ENCODE results near the gene PRM3.

Gene PRM3

GRCh38 chr16:11280616-11281522, 7.4 kb upstream of the PRM3 start, which contains the start of gene PRM1:
Gene PRM1, minus strand, starts transcription at chr16:11281330. Its CDS starts 92 bp downstream, at chr16:11281238.
- no peak for DNase-seq

GRCh38 chr16:11278681-11279628, 5.5 kb upstream of the PRM3 start:
- DNase-seq: no peak

- DNase-seq: no peak
Measured at GRCh38 chr16:11277607-11278337, 4.3 kb upstream of the PRM3 start.

- DNase-seq: no peak
Measured at GRCh38 chr16:11276896-11277593, 3.6 kb upstream of the PRM3 start.

- no peak for DNase-seq
Measured at GRCh38 chr16:11276143-11276895, 2.9 kb upstream of the PRM3 start, which contains the start of gene PRM2. Gene PRM2, minus strand, starts transcription at chr16:11276480. Its CDS starts 110 bp downstream, at chr16:11276370.

GRCh38 chr16:11274964-11275363, 1.5 kb upstream of the PRM3 start:
- DNase-seq: no peak

- DNase-seq: no peak
Measured at GRCh38 chr16:11273721-11274324, 394 bp upstream of the PRM3 start.

GRCh38 chr16:11272484-11272883, 945 bp downstream of the PRM3 start:
- no peak for DNase-seq

- no peak for DNase-seq
Measured at GRCh38 chr16:11271610-11272009, 1.8 kb downstream of the PRM3 start.

GRCh38 chr16:11270602-11271162, 2.7 kb downstream of the PRM3 start:
- no peak for DNase-seq

GRCh38 chr16:11268921-11269375, 4.5 kb downstream of the PRM3 start, which contains the start of gene TNP2:
Gene TNP2, minus strand, starts transcription at chr16:11269325. Its CDS starts 63 bp downstream, at chr16:11269262.
- no peak for DNase-seq

GRCh38 chr16:11265124-11265523, 8.3 kb downstream of the PRM3 start:
- no peak for DNase-seq

GRCh38 chr16:11264155-11264832, 9.1 kb downstream of the PRM3 start:
- no peak for DNase-seq

GRCh38 chr16:11263737-11264136, 9.7 kb downstream of the PRM3 start:
- DNase-seq: peak in 4 of 6 experiments; percentile 4 to 57 (median 54)

- DNase-seq: peak in 1 of 6 experiments; percentile 13
Measured at GRCh38 chr16:11262915-11263314, 10.5 kb downstream of the PRM3 start.

- DNase-seq: no peak
Measured at GRCh38 chr16:11260596-11260966, 12.8 kb downstream of the PRM3 start.

- no peak for DNase-seq
Measured at GRCh38 chr16:11259655-11260595, 13.5 kb downstream of the PRM3 start.

All from stimulated activated naive CD4-positive, alpha-beta T cell (primary cell).